Activated CD4-positive, CD25-positive, alpha-beta regulatory T cell treated with anti-CD3 and anti-CD28 coated beads, Interleukin-2, amount 50 U/mL, for 16 hours (primary cell): ENCODE results near the gene BDP1.
"Not testable (repeated sequence)": the region's sequence is repeated elsewhere in the genome, so short reads cannot be mapped to it uniquely, and the experiment has no call there.

ENCODE experiments used
- DNase-seq: peaks from one replicate; pipeline ENCODE4 v3.0.0-alpha.2; 2020; ENCODE audit warnings: low read depth, low spot score

The BDP1 gene

DNA sequence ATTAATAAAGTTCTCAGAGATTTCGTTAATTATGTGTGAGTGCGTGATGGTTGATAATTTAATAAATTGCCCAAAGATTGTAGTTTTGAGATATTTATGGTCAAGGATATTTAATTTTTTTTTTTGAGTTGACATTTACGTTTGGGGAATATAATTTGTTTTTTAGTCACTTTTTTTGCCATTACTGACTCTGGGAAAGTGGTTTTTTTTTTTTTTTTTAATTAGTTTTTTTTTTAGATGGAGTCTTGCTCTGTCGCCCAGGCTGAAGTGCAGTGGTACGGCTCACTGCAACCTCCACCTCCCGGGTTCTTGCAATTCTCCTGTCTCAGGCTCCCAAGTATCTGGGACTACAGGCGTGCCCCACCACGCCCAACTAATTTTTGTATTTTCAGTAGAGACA lies 1.7 kb downstream of the BDP1 start:
- no peak for DNase-seq

DNA sequence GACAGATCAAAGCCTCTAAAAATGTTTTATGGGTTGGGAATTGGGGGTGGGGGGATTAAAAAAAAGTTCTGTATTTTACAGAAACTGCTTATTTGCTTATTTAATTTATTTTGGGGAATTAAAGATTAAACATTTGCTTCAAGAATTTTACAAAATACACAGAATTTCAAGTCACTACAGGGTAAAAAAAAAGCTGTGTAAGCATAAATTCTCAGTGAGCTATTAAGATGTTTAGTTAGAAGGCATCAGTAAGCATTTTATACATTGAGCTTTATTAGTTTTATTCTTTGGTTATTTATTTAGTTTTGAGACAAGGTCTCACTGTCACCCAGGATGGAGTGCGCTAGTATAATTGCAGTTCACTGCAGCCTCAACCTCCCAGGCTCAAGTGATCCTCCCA lies 5.2 kb downstream of the BDP1 start:
- no peak for DNase-seq

DNA sequence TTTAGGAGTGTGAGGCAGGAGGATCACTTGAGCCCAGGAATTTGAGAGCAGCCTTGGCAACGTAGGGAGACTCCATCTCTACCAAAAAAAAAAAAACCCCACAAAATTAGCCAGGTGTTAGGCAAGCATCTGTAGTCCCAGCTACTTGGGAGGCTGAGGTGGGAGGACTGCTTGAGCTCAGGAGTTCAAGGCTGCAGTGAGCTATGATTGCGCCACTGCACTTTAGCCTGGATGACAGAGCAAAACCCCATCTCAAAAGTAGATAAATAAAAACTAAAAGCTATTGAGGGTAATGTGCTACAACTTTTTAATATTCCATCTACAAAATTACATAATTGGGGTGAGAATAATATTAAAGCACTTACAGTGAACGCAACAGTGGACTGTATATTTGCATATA lies 5.9 kb downstream of the BDP1 start:
- no peak for DNase-seq

DNA sequence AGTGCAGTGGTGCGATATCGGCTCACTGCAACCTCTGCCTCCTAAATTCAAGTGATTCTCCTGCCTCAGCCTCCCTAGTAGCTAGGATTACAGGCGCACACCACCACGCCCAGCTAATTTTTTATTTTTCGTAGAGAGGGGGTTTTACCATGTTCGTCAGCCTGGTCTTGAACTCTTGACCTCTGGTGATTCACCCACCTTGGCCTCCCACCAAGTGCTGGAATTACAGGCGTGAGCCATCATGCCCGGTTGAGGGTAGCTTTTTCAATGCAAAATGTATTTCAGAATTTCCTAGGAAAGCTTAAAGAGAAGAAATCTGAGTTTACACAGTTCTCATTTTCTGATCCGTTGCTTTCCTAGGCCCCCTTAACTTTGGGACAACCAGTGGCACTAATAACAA lies 15.7 kb downstream of the BDP1 start:
- DNase-seq = no peak

DNA sequence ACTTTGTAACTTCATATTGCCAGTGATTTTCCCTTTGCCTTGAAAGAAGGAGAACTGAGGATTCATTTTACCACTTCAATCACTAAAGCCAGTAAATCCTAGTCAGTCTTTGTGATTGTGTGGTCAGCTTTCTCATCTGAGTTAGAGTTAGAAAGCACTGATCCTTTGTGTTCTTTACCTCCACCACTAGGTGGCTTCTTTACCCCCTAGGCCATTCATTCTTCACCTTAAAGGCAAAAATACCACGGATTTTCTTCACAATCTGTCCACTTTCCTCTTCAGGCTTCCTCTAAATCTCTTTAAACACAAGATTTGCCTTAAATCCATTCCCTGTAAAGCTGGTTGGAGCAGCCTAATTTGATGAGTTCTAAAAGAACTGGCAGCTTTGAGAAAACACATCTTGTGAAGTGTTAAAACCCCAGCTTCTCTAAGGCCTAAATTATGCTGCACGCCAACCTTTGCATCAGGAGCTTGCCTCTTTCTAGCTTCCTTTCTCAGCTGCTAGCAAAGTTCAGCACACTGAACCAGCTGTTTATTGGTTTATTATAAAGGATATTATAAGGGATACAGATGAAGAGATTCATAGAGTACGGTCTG lies 20.4 kb downstream of the BDP1 start:
- no peak for DNase-seq

DNA sequence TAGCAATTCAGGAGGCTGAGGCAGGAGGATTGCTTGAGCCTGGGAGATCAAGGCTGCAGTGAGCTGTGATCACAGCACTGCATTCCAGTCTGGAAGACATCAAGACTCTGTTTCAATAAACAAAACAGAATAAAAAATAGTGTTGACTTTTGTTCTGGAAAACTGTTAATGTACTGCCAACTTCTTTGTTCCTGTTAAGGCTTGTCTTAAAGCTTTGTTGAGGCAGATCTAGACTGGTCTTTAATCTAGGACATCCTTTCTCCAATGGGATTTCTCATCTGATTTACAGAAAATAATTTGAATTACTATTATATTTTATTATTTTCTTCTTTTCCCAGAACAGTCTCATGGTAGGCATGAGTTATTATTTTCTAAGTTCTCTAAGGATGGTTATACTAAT lies 26.0 kb downstream of the BDP1 start:
- DNase-seq = no peak

DNA sequence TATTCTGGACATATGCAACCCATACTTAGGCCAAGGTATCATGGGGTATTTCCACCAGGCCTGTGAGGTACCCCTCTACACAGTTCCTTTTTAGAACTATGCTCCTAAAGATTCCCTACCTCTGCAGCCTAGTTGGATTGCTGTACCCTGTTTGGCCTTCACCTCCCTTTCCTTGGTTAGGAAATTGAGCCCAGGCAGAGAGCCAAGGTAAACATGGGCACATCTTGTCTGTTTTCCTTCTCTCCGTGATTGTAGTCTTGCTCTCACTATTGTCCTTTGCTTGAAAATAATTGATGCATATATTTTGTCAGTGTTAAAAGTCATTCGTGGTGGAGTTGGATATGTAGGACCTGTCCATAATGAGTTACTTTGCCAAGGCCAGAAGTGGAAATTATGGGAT lies 26.7 kb downstream of the BDP1 start:
- no peak for DNase-seq

DNA sequence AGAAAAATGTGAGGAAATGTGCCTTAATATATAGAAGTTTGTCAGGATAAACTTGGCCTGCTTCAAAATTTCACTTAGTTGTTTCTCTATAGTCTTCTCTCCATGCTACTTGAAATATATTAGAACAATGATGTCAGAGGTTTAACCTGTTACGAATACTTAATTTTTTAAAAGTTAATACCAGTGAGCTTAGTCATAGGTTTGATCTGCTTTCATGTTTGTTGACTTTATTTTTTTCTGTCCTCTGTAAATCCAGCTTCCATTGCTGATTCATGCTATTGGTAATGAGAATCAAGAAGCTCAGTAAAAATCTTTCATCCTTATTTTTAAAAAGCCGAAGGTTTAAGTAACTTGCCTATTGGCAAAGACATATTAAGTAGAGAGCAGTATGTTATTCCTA lies 27.9 kb downstream of the BDP1 start:
- DNase-seq = no peak

DNA sequence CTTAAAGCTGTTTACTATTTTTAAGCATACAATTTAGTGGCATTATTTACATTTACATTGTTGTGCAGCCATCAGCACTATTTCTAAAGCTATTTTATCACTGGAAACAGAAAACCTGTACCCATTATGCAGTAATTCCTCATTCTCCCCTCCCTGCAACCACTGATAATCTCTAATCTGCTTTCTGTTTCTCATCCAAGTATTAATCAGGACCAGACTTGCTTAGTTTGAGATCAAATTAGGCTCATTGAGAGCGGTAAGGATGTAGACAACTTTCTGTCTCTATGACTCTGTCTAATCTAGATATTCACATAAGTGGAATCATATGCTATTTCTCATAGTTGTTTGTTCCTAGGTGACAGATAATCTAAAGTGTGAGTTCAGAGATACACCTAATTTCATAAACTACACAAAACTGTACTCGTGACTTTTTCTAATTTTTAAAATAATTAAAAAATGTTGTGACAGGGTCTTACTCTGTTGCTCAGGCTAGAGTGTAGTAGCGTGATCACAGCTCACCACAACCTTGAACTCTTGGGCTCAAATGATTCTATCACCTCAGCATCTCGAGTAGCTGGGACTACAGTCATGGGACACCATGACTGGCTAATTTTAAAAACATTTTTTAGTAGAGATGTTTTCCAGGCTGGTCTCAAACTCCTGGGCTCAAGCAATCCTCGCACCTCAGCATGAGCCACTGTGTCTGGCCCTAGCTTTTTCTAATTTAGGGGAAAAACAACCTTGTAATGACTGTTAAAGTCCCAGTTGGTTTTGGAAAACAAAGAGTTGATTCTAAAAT lies 37.6 kb downstream of the BDP1 start:
- no peak for DNase-seq

DNA sequence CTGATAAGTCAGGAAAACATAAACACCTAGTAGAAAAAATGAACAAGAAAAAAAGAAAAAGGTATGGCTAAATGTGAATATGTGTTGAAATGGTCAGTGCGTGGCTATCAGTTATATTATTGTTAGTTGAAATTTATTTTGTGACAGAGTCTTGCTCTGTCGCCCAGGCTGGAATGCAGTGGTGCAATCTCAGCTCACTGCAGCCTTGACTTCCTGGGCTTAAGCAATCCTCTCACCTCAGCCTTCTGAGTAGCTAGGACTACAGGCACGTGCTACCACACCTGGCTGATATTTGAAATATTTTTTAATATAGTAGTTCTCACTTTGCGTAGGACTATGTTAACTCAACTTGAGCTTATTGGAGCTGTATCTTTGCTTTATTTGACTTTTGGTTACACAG lies 38.8 kb downstream of the BDP1 start:
- not testable (repeated sequence) for DNase-seq

DNA sequence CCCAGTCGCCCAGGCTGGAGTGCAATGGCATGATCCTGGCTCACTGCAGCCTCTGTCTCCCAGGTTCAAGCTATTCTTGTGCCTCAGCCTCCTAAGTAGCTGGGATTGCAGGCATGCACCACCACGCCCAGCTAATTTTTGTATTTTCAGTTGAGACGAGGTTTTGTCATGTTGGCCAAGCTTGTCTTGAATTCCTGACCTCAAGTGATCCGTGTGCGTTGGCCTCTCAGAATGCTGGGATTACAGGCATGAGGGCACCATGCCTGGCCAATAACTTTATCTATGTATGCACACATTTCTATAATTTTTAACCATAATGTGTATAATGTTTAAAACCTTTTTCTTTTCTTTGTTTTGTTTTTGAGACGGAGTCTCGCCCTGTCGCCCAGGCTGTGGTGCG lies 43.3 kb downstream of the BDP1 start:
- DNase-seq = not testable (repeated sequence)

DNA sequence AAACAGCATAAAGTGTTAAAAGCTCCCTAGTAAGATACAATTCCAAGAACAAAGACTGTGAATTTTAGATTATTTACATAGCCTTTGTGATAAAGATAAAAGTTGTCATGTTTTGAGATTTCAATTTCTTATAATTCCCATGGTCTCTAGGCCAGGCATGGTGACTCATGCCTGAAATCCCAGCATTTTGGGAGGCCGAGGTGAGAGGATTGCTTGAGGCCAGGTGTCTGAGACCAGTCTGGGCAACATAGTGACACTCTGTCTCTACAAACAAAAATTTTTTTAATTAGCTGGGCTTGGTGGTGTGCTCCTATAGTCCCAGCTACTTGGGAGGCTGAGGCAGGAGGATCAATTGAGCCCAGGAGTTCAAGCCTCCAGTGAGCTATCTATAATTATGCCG lies 48.1 kb downstream of the BDP1 start:
- no peak for DNase-seq

DNA sequence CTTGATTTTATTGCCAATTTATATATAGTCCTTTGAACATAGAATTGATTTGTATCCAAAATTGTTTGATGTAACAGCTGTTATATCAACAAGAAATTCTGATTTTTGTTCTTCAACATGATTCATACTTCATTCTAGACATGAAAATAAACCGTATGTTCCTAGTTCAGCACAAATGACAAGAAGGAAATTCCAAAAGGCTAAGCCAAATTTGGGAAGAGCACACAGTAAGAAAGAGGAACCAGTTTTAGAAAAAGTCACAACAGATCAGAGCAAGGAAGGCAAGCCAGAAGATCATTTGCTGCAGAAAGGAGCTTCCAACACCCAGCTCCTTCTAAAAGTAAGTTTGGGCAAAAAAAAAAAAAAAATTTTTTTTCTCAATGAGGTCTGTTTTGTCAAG lies 66.7 kb downstream of the BDP1 start:
- no peak for DNase-seq

DNA sequence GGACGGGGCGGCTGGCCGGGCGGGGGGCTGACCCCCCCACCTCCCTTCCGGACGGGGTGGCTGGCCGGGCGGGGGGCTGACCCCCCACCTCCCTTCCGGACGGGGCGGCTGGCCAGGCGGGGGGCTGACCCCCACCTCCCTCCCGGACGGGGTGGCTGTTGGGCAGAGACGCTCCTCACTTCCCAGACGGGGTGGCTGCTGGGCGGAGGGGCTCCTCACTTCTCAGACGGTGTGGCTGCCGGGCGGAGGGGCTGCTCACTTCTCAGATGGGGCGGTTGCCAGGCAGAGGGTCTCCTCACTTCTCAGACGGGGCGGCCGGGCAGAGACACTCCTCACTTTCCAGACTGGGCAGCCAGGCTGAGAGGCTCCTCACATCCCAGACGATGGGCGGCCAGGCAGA lies 70.2 kb downstream of the BDP1 start:
- not testable (repeated sequence) for DNase-seq

DNA sequence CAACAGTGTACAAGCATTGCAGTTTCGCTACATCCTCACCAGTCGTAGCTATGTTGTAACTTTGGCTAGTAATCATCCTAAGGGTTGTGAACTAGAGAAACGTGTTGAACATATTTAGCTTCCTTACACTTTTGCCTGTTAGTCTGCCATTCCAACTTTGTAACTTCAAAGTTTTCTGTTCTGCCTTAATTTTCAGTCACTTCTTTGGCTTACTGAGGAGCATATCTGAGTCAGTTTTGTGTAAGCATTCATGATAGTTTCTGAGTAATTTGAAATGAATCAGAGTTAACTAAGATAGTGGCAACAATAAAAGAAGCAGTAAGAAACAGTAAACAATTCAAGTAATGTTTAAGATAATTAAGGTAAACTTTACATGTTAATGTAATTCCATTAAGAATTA lies 72.8 kb downstream of the BDP1 start:
- no peak for DNase-seq

DNA sequence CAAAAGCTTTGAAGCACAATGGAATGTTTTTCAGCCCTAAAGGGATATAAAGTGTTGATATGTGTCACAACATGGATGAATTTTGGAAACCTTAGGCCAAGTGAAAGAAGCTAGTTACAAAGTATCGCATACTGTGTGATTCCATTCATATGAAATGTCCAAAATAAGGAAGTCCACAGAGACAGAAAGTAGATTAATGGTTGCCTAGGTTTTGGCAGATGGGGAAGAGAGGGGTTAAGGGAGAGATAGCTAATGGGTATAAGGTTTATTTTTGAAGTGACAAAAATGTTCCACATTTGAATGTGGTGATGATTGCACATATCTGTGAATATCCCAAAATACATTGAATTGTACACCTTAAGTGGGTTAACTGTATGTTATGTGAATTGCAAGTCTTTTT lies 74.2 kb downstream of the BDP1 start:
- DNase-seq = no peak

DNA sequence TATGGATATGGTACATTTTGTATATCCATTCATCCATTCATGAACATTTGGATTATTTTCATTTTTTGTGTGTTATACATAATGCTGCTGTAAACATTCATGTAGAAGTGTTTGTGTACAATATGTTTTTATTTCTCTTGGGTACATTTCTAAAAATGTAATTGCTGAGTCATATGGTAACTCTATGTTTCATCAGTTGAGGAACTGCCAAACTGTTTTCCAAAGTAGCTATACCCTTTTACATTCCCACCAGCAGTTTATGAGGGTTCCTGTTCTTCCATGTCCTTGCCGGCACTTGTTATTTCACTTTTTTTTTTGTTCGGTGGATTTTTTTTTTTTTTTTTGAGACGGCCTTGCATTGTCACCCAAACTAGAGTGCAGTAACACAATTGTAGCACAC lies 77.7 kb downstream of the BDP1 start:
- no peak for DNase-seq

DNA sequence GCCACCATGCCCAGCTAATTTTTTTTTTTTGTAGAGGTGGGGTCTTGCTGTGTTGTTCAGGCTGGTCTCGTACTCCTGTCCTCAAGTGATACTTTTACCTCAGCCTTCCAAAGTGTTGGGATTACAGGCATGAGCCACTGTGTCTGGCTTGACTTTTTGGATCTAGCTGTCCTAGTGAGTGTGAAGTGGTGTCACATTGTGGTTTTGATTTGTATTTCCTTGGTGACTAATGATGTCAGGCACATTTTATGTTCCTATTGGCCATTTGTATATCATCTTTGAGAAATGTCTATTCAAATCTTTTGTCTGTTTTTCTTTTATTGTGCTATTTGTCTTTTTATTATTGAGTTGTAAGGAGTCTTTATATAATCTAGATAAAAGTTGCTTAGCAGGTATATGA lies 78.2 kb downstream of the BDP1 start:
- DNase-seq = no peak

DNA sequence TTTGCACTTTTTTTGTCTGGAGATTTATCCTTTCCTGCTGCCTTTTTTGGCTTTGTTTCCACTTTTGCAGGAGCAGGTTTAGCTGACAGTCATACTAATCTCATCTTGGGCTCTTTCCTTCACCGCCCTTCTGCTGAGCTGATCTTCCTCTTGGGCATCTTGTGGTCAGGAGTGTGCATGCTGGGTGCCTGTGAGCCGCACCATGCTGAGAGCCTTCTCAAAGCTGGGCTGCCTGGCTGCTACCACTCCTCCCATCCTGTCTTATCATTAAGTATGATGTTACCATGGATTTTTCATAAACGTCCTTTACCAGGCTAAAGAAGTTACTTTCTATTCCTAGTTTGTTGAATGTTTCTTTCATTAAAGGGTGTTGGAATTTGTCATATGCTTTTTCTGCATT lies 82.2 kb downstream of the BDP1 start:
- DNase-seq = no peak

DNA sequence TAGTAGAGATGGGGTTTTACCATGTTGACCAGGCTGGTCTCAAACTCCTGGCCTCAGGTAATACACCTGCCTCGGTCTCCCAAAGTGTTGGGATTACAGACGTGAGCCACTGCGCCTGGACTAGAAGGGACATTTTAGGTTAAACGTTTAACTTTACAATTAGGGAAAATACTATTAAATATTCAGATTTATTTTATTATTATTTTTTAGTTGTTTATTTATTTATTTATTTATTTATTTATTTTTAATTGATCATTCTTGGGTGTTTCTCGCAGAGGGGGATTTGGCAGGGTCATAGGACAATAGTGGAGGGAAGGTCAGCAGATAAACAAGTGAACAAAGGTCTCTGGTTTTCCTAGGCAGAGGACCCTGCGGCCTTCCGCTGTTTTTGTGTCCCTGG lies 95.4 kb downstream of the BDP1 start:
- DNase-seq = not testable (repeated sequence)

DNA sequence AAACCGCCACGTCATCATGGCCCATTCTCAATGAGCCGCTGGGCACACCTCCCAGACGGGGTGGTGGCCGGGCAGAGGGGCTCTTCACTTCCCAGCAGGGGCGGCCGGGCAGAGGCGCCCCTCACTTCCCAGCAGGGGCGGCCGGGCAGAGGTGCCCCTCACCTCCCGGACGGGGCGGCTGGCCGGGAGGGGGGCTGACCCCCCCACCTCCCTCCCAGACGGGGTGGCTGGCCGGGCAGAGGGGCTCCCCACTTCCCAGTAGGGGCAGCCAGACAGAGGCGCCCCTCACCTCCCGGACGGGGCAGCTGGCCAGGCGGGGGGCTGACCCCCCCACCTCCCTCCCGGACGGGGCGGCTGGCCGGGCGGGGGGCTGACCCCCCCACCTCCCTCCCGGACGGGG lies 96.1 kb downstream of the BDP1 start:
- not testable (repeated sequence) for DNase-seq

DNA sequence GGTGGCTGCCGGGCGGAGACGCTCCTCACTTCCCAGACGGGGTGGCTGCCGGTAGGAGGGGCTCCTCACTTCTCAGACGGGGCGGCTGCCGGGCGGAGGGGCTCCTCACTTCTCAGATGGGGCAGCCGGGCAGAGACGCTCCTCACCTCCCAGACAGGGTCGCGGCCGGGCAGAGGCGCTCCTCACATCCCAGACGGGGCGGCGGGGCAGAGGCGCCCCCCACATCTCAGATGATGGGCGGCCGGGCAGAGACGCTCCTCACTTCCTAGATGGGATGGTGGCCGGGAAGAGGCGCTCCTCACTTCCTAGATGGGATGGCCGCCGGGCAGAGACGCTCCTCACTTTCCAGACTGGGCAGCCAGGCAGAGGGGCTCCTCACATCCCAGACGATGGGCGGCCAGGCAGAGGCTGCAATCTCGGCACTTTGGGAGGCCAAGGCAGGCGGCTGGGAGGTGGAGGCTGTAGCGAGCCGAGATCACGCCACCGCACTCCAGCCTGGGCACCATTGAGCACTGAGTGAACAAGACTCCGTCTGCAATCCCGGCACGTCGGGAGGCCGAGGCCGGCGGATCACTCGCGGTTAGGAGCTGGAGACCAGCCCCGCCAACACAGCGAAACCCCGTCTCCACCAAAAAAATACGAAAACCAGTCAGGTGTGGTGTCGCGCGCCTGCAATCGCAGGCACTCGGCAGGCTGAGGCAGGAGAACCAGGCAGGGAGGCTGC lies 96.7 kb downstream of the BDP1 start:
- DNase-seq = not testable (repeated sequence)

DNA sequence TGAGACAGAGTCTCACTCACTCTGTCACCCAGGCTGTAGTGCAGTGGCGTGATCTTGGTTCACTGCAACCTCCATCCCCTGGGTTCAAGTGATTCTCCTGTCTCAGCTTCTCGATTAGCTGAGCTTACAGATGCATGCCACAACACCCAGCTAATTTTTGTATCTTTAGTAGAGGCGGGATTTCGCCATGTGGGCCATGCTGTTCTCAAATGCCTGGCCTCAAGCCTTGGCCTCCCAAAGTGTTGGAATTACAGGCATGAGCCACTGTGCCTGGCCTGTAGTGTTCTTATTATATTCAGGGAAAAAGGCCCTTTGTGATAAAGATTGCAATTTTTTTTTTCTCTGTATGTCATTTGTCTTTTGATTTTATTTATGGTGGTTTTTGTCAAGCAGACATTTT lies 107.7 kb downstream of the BDP1 start:
- DNase-seq = no peak
